Activated T-cell treated with anti-CD3 and anti-CD28 coated beads, Interleukin-2, amount 50 U/mL, for 24 hours (primary cell): Measurements from ENCODE around the gene SLC22A6.

Experiments used
- DNase-seq: peaks from one replicate; pipeline ENCODE4 v3.0.0-alpha.2; 2020
- H3K27ac Mint-ChIP-seq: 2 replicates; pipeline ENCODE4 v1.8.0; 2020; ENCODE audit warnings: mild to moderate bottlenecking, mixed read lengths
- H3K27me3 Mint-ChIP-seq: 2 replicates; pipeline ENCODE4 v1.8.0; 2020; ENCODE audit warnings: mixed read lengths
- H3K36me3 Mint-ChIP-seq: 2 replicates; pipeline ENCODE4 v1.8.0; 2020; ENCODE audit warnings: low read depth, mixed read lengths
- H3K4me1 Mint-ChIP-seq: 2 replicates; pipeline ENCODE4 v1.8.0; 2020; ENCODE audit warnings: low read depth, mixed read lengths
- H3K4me3 Mint-ChIP-seq: 2 replicates; pipeline ENCODE4 v1.8.0; 2020; ENCODE audit warnings: mild to moderate bottlenecking, moderate library complexity, mixed read lengths
- H3K9me3 Mint-ChIP-seq: 2 replicates; pipeline ENCODE4 v1.8.0; 2020; ENCODE audit warnings: mixed read lengths

SLC22A6 gene

DNA sequence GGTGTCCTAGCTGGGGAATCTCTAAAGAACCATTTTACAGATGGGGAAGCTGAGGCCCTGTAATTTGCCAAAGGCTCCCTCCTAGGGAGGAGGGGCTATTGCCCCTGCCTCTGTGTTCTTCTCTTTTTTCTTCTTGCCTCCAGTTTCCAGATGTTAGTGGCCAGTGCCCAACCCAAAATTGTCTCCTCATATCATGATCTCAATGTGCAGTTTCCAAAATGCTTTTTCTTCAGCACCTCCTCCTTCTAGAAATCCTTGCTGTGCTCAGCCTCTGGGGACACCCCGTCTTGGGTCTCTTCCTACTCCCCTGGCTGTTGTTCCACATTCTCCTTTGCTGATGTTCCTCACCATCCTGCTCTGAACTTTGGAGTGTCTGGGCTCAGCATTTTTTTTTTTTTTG lies 54.1 kb downstream of the SLC22A6 start:
- Mint-ChIP-seq H3K36me3 (no peaks in the 10 kb centered on the region), H3K4me1 (peaks cover 11% of the 10 kb centered on the region), H3K9me3 (no peaks in the 10 kb centered on the region), H3K27me3 (peaks cover 58% of the 10 kb centered on the region), H3K27ac (no peak overlapping the region), H3K4me3 (no peak overlapping the region)
- no peak for DNase-seq

DNA sequence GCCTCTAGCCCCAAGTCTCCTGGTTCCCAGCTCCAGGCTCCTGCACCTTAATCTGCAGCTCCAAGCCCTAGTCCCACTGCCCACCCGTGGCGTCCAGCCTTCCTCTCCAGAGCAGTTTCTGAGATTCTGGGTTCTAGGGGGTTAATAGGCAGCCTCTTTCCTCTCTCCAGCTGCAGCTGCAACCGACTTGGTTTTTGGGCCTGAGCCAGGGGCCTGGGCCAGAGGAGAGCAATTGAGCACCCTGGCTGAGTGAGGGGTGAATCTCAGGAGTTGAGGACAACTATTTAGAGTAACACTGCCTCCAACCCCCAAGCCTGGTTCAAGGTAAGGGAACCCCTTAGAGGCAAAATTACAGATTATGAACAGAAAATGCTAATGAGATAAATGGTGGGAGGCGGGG lies 54.6 kb downstream of the SLC22A6 start:
- Mint-ChIP-seq H3K27ac (no peak overlapping the region), H3K4me1 (peaks cover 16% of the 10 kb centered on the region), H3K9me3 (no peaks in the 10 kb centered on the region), H3K4me3 (no peak overlapping the region), H3K36me3 (no peaks in the 10 kb centered on the region), H3K27me3 (peaks cover 63% of the 10 kb centered on the region)
- DNase-seq, result no peak

DNA sequence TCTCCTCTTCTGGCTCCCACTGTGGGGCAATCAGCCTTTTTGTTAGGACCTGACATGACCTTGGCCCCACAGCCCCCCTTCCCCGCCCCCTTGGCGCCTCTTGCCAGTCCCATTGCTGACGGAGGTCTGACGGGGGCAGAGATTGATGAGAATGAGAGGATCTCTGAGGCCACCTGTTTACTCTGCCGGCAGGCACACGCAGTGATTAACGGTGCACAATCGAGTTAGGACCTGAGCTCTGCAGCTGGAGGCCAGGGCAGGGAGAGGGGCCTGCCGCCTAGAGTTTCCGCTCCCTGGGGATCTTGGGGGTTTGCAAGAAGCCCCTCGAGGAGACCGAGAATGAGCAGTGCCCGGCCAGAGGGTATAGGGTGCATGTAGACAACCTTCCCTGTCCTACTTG lies 56.8 kb downstream of the SLC22A6 start:
- Mint-ChIP-seq H3K36me3 (no peaks in the 10 kb centered on the region), H3K9me3 (no peaks in the 10 kb centered on the region), H3K27me3 (peaks cover 78% of the 10 kb centered on the region), H3K27ac (no peak overlapping the region), H3K4me1 (peaks cover 28% of the 10 kb centered on the region), H3K4me3 (no peak overlapping the region)
- DNase-seq, result no peak

DNA sequence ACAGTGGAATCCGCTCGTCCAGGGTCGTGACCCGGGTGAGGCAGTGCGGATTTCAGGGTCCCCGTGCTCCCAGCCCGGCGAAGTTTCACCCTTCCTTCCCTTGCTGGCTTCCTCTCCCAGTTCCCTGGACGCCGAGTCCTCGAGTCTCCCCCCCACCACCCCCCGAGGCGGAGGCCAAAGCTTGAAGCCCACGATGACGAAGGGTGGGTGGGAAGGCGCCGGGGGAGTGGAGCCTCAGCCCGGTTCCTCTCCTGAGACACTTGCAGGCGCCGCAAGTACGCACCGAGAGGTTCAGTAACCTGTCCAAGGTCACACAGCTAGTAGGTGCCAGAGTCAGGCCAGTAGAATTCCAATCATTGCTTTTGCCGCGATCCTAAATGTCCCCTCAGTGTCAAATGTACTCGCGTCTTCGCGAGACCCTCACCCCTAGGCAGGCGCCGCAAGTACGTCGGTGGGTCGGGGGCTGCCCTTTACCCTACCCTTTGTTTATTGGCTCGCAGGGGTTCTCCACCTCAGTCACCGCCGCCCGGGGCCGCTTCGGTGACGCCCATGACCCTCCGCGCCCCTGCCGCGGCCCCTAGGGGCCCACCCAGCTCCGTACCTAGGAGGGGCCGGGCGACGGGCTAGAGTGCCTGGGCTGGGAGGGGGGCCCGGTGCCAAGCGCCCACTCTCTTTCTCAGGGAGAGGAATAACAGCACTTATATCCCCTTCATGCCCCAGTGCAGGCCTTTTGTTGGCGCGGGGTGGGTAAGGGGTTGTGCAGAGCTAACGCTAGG lies 57.9 kb downstream of the SLC22A6 start:
- H3K36me3 Mint-ChIP-seq, result no peaks in the 10 kb centered on the region
- no peak overlapping the region for H3K27ac Mint-ChIP-seq
- no peaks in the 10 kb centered on the region for H3K9me3 Mint-ChIP-seq
- peaks cover 34% of the 10 kb centered on the region for H3K4me1 Mint-ChIP-seq
- peak overlapping the region; percentile 41 for H3K4me3 Mint-ChIP-seq
- DNase-seq, result no peak
- H3K27me3 Mint-ChIP-seq, result peaks cover 87% of the 10 kb centered on the region
